BLaER1 treated with 17β-estradiol and CSF1 and Interleukin-3, amounts not matched to agents 10 nM and 100 nM (cell line): ENCODE results near the gene TSPAN3.

Experiments used
- H3K27ac ChIP-seq, 11 experiments: shearing (Covaris generic); formaldehyde crosslinking; 2 replicates each; pipeline ENCODE4 v1.8.1; 2022
- H3K27me3 ChIP-seq, 11 experiments: shearing (Covaris generic); formaldehyde crosslinking; 2 replicates each; pipeline ENCODE4 v1.8.1; 2022
- H3K36me3 ChIP-seq, 11 experiments: shearing (Covaris generic); formaldehyde crosslinking; 2 replicates each; pipeline ENCODE4 v1.8.1; 2022
- H3K4me1 ChIP-seq, 10 experiments: shearing (Covaris generic); formaldehyde crosslinking; 2 replicates each; pipeline ENCODE4 v1.8.1; 2022
- H3K4me2 ChIP-seq, 11 experiments: shearing (Covaris generic); formaldehyde crosslinking; 2 replicates each; pipeline ENCODE4 v1.8.1; 2022
- H3K4me3 ChIP-seq, 10 experiments: shearing (Covaris generic); formaldehyde crosslinking; 2 replicates each; pipeline ENCODE4 v1.8.1; 2022
- H3K9ac ChIP-seq, 11 experiments: shearing (Covaris generic); formaldehyde crosslinking; 2 replicates each; pipeline ENCODE4 v1.8.1; 2022
- H3K9me3 ChIP-seq, 11 experiments: shearing (Covaris generic); formaldehyde crosslinking; replicated peaks in 1 of 11; 2 replicates each; pipeline ENCODE4 v1.8.1; 2022
- H4K20me1 ChIP-seq, 11 experiments: shearing (Covaris generic); formaldehyde crosslinking; 2 replicates each; pipeline ENCODE4 v1.8.1; 2022
- Cebpa-rat ChIP-seq, 11 experiments: shearing (Covaris generic); IDR thresholded peaks; 2 replicates each; pipeline ENCODE4 v1.8.1; 2022

TSPAN3 gene

DNA sequence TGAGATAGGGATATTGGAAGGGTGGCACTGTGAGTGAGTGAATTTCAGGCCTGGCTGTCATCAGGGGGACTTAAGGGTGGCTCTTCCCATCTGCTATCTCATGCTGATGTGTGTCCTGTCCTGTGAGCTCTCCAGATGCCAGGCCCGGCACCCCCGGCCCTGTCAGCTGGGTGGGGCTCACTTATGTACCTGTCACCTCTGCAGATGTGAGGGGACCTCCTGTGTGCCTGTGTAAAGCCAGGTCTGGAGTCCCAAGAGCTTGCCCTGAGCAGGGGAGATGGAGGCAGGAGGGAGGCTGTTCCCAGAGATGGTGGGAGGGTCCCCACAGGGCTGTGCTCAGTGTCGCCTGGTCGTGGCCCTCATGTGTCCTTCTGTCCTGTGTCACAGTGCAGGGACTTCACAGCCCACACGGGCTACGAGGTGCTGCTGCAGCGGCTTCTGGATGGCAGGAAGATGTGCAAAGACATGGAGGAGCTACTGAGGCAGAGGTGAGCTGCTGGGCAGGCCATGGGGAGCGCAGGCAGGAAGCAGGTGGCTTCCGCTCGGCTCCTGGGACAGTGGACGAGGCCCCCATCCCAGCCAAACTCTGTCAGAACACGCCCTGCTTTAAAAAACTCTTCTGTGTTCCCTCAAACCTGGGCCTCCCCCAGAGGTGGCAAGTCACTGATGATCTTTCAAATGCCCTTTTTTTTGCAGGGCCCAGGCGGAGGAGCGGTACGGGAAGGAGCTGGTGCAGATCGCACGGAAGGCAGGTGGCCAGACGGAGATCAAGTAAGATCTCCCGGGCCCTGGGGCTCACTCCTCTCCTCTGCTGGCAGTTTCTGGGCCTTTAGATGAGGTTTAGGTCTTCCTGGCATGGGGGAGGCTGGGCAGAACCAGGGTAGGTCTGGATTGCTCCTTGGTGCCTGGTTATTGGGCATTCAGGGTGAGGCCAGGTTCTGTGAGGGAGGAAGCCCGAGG is 52.9 kb downstream of the TSPAN3 start:
- Histone ChIP-seq H3K36me3 (peaks cover 0 to 64% (median 52%) of the 10 kb centered on the region in 11 experiments; a peak in 18 of 22 replicates), H3K27ac (peak overlapping the region; percentile 12 to 96 (median 91); a peak in 19 of 22 replicates), H3K9ac (peak overlapping the region; percentile 55 to 83 (median 76); a peak in 21 of 22 replicates), H3K4me3 (peak overlapping the region in 7 of 10 experiments; percentile 4 to 62 (median 51); a peak in 12 of 20 replicates), H3K4me1 (peaks cover 99 to 100% (median 100%) of the 10 kb centered on the region in 10 experiments), H3K27me3 (no peaks in the 10 kb centered on the region), H4K20me1 (peaks cover 23 to 100% (median 51%) of the 10 kb centered on the region in 11 experiments; a peak in 21 of 22 replicates), H3K9me3 (no peaks in the 10 kb centered on the region), H3K4me2 (peak overlapping the region; percentile 91 to 98 (median 95))
- TF ChIP-seq Cebpa-rat (IDR thresholded peaks at IDR 0.05), result no peak

GRCh38 chr15:77017091-77017660 is 53.7 kb downstream of the TSPAN3 start:
- Histone ChIP-seq H4K20me1 (peaks cover 23 to 100% (median 59%) of the 10 kb centered on the region in 11 experiments; a peak in 21 of 22 replicates), H3K4me3 (peak overlapping the region in 7 of 10 experiments; percentile 31 to 62 (median 51); a peak in 13 of 20 replicates), H3K27ac (peak overlapping the region in 10 of 11 experiments; percentile 9 to 96 (median 91); a peak in 19 of 22 replicates), H3K4me1 (peaks cover 96 to 100% (median 99%) of the 10 kb centered on the region in 10 experiments), H3K36me3 (peaks cover 0 to 62% (median 48%) of the 10 kb centered on the region in 11 experiments; a peak in 17 of 22 replicates), H3K9me3 (no peaks in the 10 kb centered on the region), H3K9ac (peak overlapping the region; percentile 66 to 83 (median 76); a peak in 21 of 22 replicates), H3K4me2 (peak overlapping the region; percentile 91 to 98 (median 95)), H3K27me3 (no peaks in the 10 kb centered on the region)
- no peak for TF ChIP-seq Cebpa-rat (IDR thresholded peaks at IDR 0.05)

- H3K36me3 ChIP-seq, result peaks cover 0 to 59% (median 46%) of the 10 kb centered on the region in 11 experiments; a peak in 17 of 22 replicates
- peak overlapping the region; percentile 5 to 96 (median 91); a peak in 19 of 22 replicates for H3K27ac ChIP-seq
- H3K9ac ChIP-seq, result peak overlapping the region; percentile 66 to 83 (median 76); a peak in 21 of 22 replicates
- H3K4me2 ChIP-seq, result peak overlapping the region; percentile 91 to 98 (median 95)
- no peaks in the 10 kb centered on the region for H3K27me3 ChIP-seq
- H4K20me1 ChIP-seq, result peaks cover 23 to 98% (median 61%) of the 10 kb centered on the region in 11 experiments; a peak in 21 of 22 replicates
- H3K4me3 ChIP-seq, result peak overlapping the region; percentile 20 to 62 (median 44); a peak in 19 of 20 replicates
- H3K4me1 ChIP-seq, result peaks cover 88 to 98% (median 96%) of the 10 kb centered on the region in 10 experiments
- no peaks in the 10 kb centered on the region for H3K9me3 ChIP-seq
- no peak for TF ChIP-seq Cebpa-rat (IDR thresholded peaks at IDR 0.05)
Measured at GRCh38 chr15:77016321-77016695, 54.6 kb downstream of the TSPAN3 start.

- Histone ChIP-seq H3K36me3 (peaks cover 0 to 59% (median 46%) of the 10 kb centered on the region in 11 experiments; a peak in 16 of 22 replicates), H3K27me3 (no peaks in the 10 kb centered on the region), H3K4me2 (peak overlapping the region; percentile 91 to 98 (median 95)), H3K9ac (peak overlapping the region; percentile 66 to 83 (median 76)), H3K4me1 (peaks cover 88 to 98% (median 96%) of the 10 kb centered on the region in 10 experiments), H3K9me3 (no peaks in the 10 kb centered on the region), H3K4me3 (peak overlapping the region; percentile 20 to 62 (median 44); a peak in 19 of 20 replicates), H4K20me1 (peaks cover 23 to 98% (median 61%) of the 10 kb centered on the region in 11 experiments; a peak in 21 of 22 replicates), H3K27ac (peak overlapping the region; percentile 63 to 96 (median 91); a peak in 21 of 22 replicates)
- no peak for TF ChIP-seq Cebpa-rat (IDR thresholded peaks at IDR 0.05)
Measured at GRCh38 chr15:77015646-77016320, 55.1 kb downstream of the TSPAN3 start.

DNA sequence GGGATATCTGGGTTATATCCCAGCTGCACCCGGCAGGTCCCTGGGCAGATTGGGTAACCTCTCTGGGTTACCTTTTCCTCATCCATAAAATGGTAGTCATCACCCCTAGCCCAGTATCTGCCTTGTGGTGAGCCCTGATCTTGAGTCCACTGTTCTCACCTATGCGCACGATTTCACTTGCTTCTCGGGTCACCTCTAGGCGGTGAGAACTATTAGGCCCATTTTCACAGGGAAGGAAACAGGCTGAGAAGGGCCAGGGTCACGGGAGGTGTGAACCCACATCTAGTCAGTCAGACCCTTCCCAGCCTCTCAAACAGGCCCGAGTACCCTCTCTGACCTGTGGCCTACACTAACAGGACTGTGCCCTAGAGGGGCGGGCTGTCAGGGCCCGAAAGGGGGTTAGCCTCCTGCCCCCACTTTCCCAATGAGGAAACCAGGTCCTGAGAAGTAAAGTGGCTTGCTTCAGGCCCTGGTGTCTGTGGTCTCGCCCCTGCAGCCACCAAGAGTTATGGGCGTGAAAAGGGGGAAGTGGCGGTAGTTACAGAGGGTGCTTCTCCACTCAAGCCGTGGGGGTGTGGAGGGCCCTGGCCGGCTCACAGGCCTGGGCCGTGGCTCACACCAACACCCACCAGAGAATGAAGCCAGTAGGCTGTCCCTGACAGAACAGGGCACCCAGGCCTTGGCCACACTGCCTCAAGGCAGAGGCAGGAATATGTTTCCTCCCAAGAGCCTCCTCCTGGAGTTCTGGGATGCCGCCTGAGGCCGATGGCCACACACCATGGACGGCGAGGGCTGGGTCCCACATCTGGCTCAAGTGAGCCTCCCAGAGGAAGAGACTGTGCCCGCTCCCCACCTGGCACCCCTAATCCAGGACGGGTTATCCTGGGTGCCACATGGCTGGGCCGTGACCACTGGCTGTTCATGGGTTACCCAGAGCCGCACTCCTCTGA is 56.5 kb downstream of the TSPAN3 start:
- TF ChIP-seq Cebpa-rat (IDR thresholded peaks at IDR 0.05), result peak in 5 of 11 experiments; percentile 34 to 65 (median 44); a peak in 8 of 22 replicates

DNA sequence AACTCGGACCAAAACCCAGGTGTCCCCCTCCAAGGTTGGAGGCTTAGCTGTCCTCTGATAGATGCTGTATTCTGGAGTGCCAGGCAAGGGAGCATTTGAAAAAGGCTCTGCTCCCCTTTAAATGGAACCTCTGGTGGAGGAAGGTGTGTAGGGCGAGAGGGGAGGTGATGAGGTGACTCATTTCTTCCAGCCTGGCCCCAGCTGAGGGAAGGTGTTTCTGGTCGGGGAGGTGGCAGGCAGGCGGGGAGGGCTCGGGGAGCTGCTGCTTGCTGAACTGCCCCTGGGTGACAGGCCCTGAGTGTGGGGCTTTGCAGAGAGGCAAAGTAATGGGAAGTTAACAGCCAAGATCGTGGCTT is 57.2 kb downstream of the TSPAN3 start:
- Histone ChIP-seq H3K4me2 (peak overlapping the region; percentile 91 to 98 (median 95)), H3K27ac (peak overlapping the region; percentile 51 to 96 (median 91)), H3K9ac (peak overlapping the region; percentile 62 to 83 (median 76)), H3K36me3 (peaks cover 0 to 58% (median 46%) of the 10 kb centered on the region in 11 experiments; a peak in 14 of 22 replicates), H3K4me3 (peak overlapping the region in 6 of 10 experiments; percentile 3 to 62 (median 22); a peak in 5 of 20 replicates), H4K20me1 (peaks cover 23 to 98% (median 69%) of the 10 kb centered on the region in 11 experiments), H3K9me3 (no peaks in the 10 kb centered on the region), H3K27me3 (no peaks in the 10 kb centered on the region), H3K4me1 (peaks cover 87 to 98% (median 96%) of the 10 kb centered on the region in 10 experiments)
- no peak for TF ChIP-seq Cebpa-rat (IDR thresholded peaks at IDR 0.05)

More for the DNA sequence above, 56.5 kb downstream of the TSPAN3 start:
- Histone ChIP-seq H3K27me3 (no peaks in the 10 kb centered on the region), H3K4me2 (peak overlapping the region; percentile 91 to 98 (median 95)), H3K27ac (peak overlapping the region; percentile 63 to 96 (median 91)), H3K9ac (peak overlapping the region; percentile 66 to 83 (median 76)), H3K4me3 (peak overlapping the region in 9 of 10 experiments; percentile 7 to 62 (median 51); a peak in 12 of 20 replicates), H3K4me1 (peaks cover 88 to 98% (median 96%) of the 10 kb centered on the region in 10 experiments), H3K36me3 (peaks cover 0 to 58% (median 46%) of the 10 kb centered on the region in 11 experiments; a peak in 16 of 22 replicates), H3K9me3 (no peaks in the 10 kb centered on the region), H4K20me1 (peaks cover 23 to 98% (median 68%) of the 10 kb centered on the region in 11 experiments)

- Histone ChIP-seq H3K4me1 (peaks cover 78 to 98% (median 96%) of the 10 kb centered on the region in 10 experiments), H3K4me3 (peak overlapping the region in 1 of 10 experiments; percentile 62; a peak in 1 of 20 replicates)
Measured at GRCh38 chr15:77012868-77013267, 58.0 kb downstream of the TSPAN3 start.

More at GRCh38 chr15:77012868-77013267, 58.0 kb downstream of the TSPAN3 start:
- Histone ChIP-seq H3K36me3 (peaks cover 0 to 58% (median 49%) of the 10 kb centered on the region in 11 experiments; a peak in 15 of 22 replicates), H3K9me3 (no peaks in the 10 kb centered on the region), H3K9ac (peak overlapping the region in 9 of 11 experiments; percentile 62 to 83 (median 79); a peak in 13 of 22 replicates), H4K20me1 (peaks cover 21 to 98% (median 64%) of the 10 kb centered on the region in 11 experiments), H3K27ac (peak overlapping the region; percentile 51 to 96 (median 91); a peak in 19 of 22 replicates), H3K4me2 (peak overlapping the region; percentile 91 to 98 (median 95); a peak in 21 of 22 replicates), H3K27me3 (no peaks in the 10 kb centered on the region)
- no peak for TF ChIP-seq Cebpa-rat (IDR thresholded peaks at IDR 0.05)
